A673 (cell line): ENCODE results near the gene VAV3.

Experiments
- EZH2 ChIP-seq: fragments of 200-600 bp; sonication (generic); IDR thresholded peaks from 2 replicates; pipeline ENCODE4 v1.6.1; 2017; ENCODE audit warnings: borderline replicate concordance, low read depth, mild to moderate bottlenecking, mixed read lengths, antibody characterized with exemption, low read length; ENCODE audit not compliant: poor library complexity, severe bottlenecking
- TF ChIP-seq, protein P1 (sequence below): fragments of 300-800, 200-600 bp; sonication (generic); conservative IDR thresholded peaks from 2 replicates; pipeline ENCODE4 v1.5.1; 2017; ENCODE audit warnings: low read depth, mild to moderate bottlenecking, antibody characterized with exemption, low read length, moderate library complexity, mixed read lengths

GRCh38 chr1:107690491-107690890, 274.5 kb downstream of the VAV3 start:
- TF ChIP-seq, protein P1, sequence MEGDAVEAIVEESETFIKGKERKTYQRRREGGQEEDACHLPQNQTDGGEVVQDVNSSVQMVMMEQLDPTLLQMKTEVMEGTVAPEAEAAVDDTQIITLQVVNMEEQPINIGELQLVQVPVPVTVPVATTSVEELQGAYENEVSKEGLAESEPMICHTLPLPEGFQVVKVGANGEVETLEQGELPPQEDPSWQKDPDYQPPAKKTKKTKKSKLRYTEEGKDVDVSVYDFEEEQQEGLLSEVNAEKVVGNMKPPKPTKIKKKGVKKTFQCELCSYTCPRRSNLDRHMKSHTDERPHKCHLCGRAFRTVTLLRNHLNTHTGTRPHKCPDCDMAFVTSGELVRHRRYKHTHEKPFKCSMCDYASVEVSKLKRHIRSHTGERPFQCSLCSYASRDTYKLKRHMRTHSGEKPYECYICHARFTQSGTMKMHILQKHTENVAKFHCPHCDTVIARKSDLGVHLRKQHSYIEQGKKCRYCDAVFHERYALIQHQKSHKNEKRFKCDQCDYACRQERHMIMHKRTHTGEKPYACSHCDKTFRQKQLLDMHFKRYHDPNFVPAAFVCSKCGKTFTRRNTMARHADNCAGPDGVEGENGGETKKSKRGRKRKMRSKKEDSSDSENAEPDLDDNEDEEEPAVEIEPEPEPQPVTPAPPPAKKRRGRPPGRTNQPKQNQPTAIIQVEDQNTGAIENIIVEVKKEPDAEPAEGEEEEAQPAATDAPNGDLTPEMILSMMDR = no peak
- TF ChIP-seq EZH2 = no peak
